ENCODE data around the gene PARVA. TPM values are rescaled to one million over a fixed set of nuclear protein-coding genes. Genes with fewer than 3 reads are reported as not detected.

PARVA gene
- total RNA-seq, 1 experiment from 2014 or later: 10.4 TPM

GRCh38 chr11:12485328-12485727 lies 108.0 kb downstream of the PARVA start:
- ChIA-PET CTCF (interaction anchor here (0.8 to 4.9 kb wide), 9 partner anchors 10 to 429 kb away, joined by 3 to 25 read pairs (median 4); no protein-coding TSS in a partner anchor), POLR2A (interaction anchor here (0.7 kb wide), 2 partner anchors 394 to 660 kb away, joined by 5 to 9 read pairs; no protein-coding TSS in a partner anchor)
- Mint-ChIP-seq H3K4me1 (no peaks in the 10 kb centered on the region), H3K36me3 (peaks cover 15% of the 10 kb centered on the region), H3K9me3 (peaks cover 22% of the 10 kb centered on the region), H3K27ac (no peak overlapping the region), H3K27me3 (ENCODE audit: low read depth) (no peaks in the 10 kb centered on the region; the same call in 1 of the 2 replicates), H3K4me3 (no peak overlapping the region)
- DNase-seq (ENCODE audit: low spot score) (no peak), ATAC-seq (no peak)
- TF ChIP-seq CDX4 (CRISPR knock-in tag; IDR thresholded peaks at IDR 0.05; ENCODE audit: borderline replicate concordance) (no peak), GRHL2 (CRISPR knock-in tag; IDR thresholded peaks at IDR 0.05; ENCODE audit: insufficient replicate concordance, severe bottlenecking) (no peak), ZNF671 (CRISPR knock-in tag; IDR thresholded peaks at IDR 0.05) (no peak), ZNF423 (CRISPR knock-in tag; IDR thresholded peaks at IDR 0.05) (no peak), CREM (CRISPR knock-in tag; IDR thresholded peaks at IDR 0.05) (no peak), ZNF532 (CRISPR knock-in tag; IDR thresholded peaks at IDR 0.05; ENCODE audit: borderline replicate concordance) (no peak), SMAD3 (CRISPR knock-in tag; IDR thresholded peaks at IDR 0.05; ENCODE audit: borderline replicate concordance) (no peak), ETV6 (CRISPR knock-in tag; IDR thresholded peaks at IDR 0.05) (no peak), AR (CRISPR knock-in tag; IDR thresholded peaks at IDR 0.05) (no peak), HMGA2 (CRISPR knock-in tag; IDR thresholded peaks at IDR 0.05) (no peak), PRDM15 (CRISPR knock-in tag; IDR thresholded peaks at IDR 0.05) (no peak), ATF2 (CRISPR knock-in tag; IDR thresholded peaks at IDR 0.05; ENCODE audit: borderline replicate concordance, low read depth) (no peak), NR3C1 (CRISPR knock-in tag; conservative IDR thresholded peaks at IDR 0.05; ENCODE audit: low read depth) (no peak)

All from WTC11 (cell line).